Measurements from ENCODE around the gene SARM1. TPM values are rescaled to one million over a fixed set of nuclear protein-coding genes. Genes with fewer than 3 reads are reported as not detected.
"Not testable (repeated sequence)": the region's sequence is repeated elsewhere in the genome, so short reads cannot be mapped to it uniquely, and the experiment has no call there.

SARM1 gene
- total RNA-seq, 2 donors from 2014 or later: 24.4 to 26.1 TPM

DNA sequence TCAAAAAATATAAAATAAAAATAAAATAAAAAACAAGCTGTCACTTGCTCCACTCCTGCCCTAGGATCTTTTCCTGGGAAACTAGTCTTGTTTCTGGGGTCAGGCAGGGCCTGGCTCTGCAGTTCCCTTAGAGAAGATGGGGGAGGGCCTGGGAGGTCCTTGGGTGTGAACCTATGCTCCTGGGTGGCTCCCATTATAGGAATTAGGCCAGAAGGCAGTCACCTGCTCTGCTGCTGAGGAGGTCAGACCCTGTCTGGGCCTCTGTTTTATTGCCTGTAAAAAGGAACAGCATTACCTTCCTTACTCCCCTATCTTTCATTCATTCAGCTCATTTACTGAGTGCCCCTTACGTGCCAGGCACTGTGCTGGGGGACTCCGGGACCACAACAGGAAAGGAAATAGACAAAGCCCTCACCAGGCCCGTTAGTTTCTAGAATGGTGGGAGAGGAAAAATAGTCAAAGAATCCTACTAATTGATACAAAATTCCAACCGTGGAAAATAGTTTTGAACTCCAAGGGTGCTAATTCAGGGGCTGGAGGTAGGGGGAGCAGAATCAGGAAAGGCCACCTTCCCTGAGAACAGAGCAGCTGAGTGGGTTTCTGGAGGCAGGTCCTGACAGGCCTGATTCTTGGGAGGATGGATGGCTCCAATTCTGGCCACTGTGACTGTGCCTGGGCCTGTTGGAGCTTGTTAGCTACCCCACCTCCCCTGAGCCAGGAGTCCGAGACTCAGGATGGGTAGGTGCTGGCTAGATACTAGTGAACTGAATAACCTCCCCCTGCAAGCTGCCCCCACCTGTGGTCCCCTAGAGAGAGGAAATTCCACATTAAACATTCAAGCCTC is 35.9 kb downstream of the SARM1 start:
- Mint-ChIP-seq H3K4me1 (peaks cover 7% of the 10 kb centered on the region), H3K27me3 (peaks cover 28% of the 10 kb centered on the region), H3K27ac (no peak overlapping the region), H3K4me3 (peak overlapping the region; percentile 36), H3K36me3 (ENCODE audit: low read depth) (peaks cover 3% of the 10 kb centered on the region)
- ATAC-seq (no peak), DNase-seq (no peak)
- H3K9me3 ChIP-seq (ENCODE audit: control insufficient read depth, low read length, poor library complexity, severe bottlenecking): no peaks in the 10 kb centered on the region

DNA sequence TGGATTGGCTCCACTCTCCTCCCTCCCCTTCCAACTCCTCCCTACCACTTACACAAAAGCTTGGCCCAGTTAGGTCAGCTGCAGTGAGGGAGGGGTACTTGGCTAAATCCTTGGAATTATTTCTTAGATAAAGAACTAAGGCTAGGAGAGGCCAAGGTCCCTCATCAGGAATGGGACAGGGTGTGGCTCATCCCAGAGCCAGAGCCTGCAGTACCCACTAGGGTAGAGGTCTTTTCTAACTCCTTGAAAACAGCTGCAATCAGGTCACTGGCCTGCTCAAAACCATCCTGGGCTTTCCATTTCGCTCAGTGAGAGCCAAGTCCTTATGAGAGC is 36.4 kb downstream of the SARM1 start:
- Mint-ChIP-seq H3K36me3 (ENCODE audit: low read depth) (peaks cover 3% of the 10 kb centered on the region), H3K27ac (no peak overlapping the region), H3K27me3 (peaks cover 28% of the 10 kb centered on the region), H3K4me1 (peaks cover 5% of the 10 kb centered on the region), H3K4me3 (no peak overlapping the region)
- ATAC-seq (no peak), DNase-seq (no peak)
- H3K9me3 ChIP-seq (ENCODE audit: control insufficient read depth, low read length, poor library complexity, severe bottlenecking): no peaks in the 10 kb centered on the region

DNA sequence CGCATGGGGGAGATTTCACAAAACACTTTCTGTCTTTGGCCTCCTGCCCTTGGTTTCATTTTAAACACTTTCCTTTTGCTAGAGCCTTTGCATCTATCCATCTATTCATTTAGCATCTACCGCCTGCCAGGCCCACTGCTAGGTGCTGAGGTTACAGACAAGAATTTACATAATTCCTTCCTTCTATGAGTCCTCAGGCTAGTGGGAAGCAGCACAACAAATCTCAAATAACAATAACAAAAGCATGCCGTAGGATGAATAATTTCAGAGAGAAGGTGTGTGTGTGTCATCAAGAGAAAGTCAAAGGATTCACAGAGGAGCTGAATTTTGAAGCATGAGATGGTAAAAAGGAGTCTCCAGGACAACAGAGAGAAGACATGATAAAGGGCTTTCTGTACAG is 40.6 kb downstream of the SARM1 start:
- no peak for ATAC-seq
- Mint-ChIP-seq H3K4me3 (no peak overlapping the region), H3K36me3 (ENCODE audit: low read depth) (peaks cover 6% of the 10 kb centered on the region), H3K27me3 (peaks cover 50% of the 10 kb centered on the region), H3K4me1 (peaks cover 8% of the 10 kb centered on the region), H3K27ac (no peak overlapping the region)
- H3K9me3 ChIP-seq (ENCODE audit: control insufficient read depth, low read length, poor library complexity, severe bottlenecking): no peaks in the 10 kb centered on the region
- DNase-seq: no peak

DNA sequence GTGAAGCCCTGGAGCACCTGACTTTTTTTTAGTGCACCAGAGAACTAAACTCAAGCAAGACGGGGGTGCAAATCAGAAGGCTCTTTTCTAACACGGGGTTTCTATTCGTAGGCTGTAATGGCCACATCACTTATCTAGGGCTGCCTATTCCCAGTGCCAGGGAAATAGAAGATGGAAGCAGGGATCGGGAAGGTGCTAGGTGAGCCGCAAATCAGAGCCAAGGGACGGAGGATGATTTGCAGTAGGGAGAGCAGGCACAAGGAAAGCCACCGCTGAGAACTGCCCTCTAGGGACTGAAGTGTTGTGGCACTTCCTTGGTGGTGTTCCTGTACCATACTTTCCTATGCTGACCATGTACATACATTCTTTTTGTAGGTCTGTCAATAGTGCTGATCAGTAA is 42.3 kb downstream of the SARM1 start:
- H3K36me3 Mint-ChIP-seq (ENCODE audit: low read depth): peaks cover 3% of the 10 kb centered on the region
- no peaks in the 10 kb centered on the region for H3K9me3 ChIP-seq (ENCODE audit: control insufficient read depth, low read length, poor library complexity, severe bottlenecking)
- H3K27me3 Mint-ChIP-seq: peaks cover 45% of the 10 kb centered on the region
- ATAC-seq (no peak), DNase-seq (no peak)
- H3K27ac Mint-ChIP-seq: no peak overlapping the region
- H3K4me1 Mint-ChIP-seq: peaks cover 8% of the 10 kb centered on the region
- H3K4me3 Mint-ChIP-seq: no peak overlapping the region

DNA sequence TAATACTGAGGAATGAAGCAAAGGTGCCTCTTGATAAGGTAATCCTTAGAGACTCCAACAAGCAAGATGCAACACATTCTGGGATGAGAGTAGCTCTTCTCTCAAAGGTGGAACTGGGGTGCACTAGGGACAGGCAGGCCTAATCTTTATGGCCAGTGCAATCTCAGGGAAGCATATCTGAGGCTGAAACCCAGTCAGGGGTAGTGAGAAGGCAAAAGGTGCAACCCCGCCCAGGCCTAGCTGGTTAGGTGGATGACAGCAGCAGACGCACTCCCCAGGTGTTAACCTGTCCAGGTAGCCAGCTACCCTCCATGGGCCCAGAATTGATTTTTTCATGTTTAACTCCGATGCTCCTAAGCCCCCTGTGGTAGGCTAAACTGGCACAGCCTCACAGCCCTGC is 44.4 kb downstream of the SARM1 start:
- ATAC-seq (no peak), DNase-seq (no peak)
- no peak overlapping the region for H3K27ac Mint-ChIP-seq
- H3K9me3 ChIP-seq (ENCODE audit: control insufficient read depth, low read length, poor library complexity, severe bottlenecking): no peaks in the 10 kb centered on the region
- H3K4me3 Mint-ChIP-seq: no peak overlapping the region
- peaks cover 37% of the 10 kb centered on the region for H3K27me3 Mint-ChIP-seq
- H3K4me1 Mint-ChIP-seq: peaks cover 8% of the 10 kb centered on the region
- H3K36me3 Mint-ChIP-seq (ENCODE audit: low read depth): peaks cover 3% of the 10 kb centered on the region

DNA sequence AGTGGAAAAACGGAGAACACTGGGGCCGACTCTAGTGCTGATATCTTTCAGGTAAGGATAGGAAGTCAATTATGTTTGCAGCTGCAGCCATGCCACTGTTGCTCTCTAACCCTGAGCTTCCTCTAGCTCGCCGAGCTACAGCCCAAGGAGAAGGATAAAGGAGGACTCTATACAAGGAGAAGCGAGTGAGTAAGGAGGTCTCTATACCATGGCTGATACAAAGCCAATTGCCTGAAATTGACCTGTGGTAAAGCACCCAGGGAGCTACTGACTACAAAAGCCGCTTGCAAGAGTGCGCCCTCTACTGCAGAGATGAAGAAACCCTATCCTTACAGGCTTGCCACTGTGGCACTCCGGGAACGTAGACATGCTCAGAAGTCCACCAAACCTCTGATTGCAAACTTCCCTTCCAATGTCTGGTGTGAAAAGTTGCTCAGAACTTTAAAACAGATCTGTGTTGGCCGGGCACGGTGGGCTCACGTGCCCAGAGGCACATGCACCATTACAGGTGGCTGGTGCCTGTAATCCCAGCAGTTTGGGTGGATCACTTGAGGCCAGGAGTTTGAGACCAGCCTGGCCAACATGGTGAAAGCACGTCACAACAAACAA is 45.3 kb downstream of the SARM1 start:
- no peak overlapping the region for H3K27ac Mint-ChIP-seq
- peaks cover 3% of the 10 kb centered on the region for H3K36me3 Mint-ChIP-seq (ENCODE audit: low read depth)
- peaks cover 29% of the 10 kb centered on the region for H3K27me3 Mint-ChIP-seq
- peaks cover 8% of the 10 kb centered on the region for H3K4me1 Mint-ChIP-seq
- no peak overlapping the region for H3K4me3 Mint-ChIP-seq
- H3K9me3 ChIP-seq (ENCODE audit: control insufficient read depth, low read length, poor library complexity, severe bottlenecking): no peaks in the 10 kb centered on the region
- DNase-seq: peak in 1 of 3 donors; percentile 44
- peak; percentile 93 for ATAC-seq

DNA sequence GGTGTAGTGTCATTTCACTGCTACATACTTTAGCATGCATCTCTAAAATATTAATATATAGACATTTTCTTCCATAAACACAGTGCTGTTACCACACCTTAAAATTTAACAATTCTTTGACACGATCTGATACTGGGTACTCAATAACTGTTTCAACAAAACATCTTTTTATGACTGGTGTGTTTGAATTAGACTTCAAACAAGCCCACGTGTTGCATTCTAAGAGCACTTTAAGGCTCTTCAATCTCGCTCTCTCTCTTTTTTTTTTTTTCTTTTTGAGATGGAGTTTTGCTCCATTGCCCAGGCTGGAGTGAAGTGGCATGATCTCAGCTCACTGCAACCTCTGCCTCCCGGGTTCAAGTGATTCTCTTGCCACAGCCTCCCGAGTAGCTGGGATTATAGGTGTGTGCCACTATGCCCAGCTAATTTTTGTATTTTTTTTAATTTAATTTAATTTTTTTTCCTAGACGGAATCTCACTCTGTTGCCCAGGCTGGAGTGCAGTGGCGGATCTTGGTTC is 50.4 kb downstream of the SARM1 start:
- peak overlapping the region; percentile 36 for H3K4me3 Mint-ChIP-seq
- peaks cover 2% of the 10 kb centered on the region for H3K4me1 Mint-ChIP-seq
- ATAC-seq: no peak
- H3K36me3 Mint-ChIP-seq (ENCODE audit: low read depth): peaks cover 2% of the 10 kb centered on the region
- peaks cover 26% of the 10 kb centered on the region for H3K27me3 Mint-ChIP-seq
- no peak overlapping the region for H3K27ac Mint-ChIP-seq
- no peak for DNase-seq
- H3K9me3 ChIP-seq (ENCODE audit: control insufficient read depth, low read length, poor library complexity, severe bottlenecking): no peaks in the 10 kb centered on the region

DNA sequence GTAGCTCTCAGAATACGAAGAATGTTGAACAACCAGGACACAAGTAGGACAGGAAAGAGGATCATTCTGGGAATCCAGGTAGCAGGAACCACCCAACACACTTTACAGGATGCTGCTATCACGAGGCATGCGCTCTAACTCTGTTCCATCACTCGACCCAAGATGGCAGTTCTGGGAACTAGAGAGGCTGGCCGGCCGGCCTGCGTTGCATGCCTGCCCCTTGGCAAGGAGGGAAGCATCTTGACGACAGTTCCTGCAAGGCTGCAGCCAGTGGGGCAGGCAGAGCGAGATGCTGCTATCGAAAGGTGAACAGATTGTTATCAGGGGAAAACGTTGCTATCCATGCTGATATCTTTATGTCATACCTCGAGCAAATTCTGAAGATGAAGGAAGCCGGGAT is 53.7 kb downstream of the SARM1 start:
- no peaks in the 10 kb centered on the region for H3K4me1 Mint-ChIP-seq
- H3K9me3 ChIP-seq (ENCODE audit: control insufficient read depth, low read length, poor library complexity, severe bottlenecking): no peaks in the 10 kb centered on the region
- peaks cover 22% of the 10 kb centered on the region for H3K27me3 Mint-ChIP-seq
- ATAC-seq: no peak
- H3K36me3 Mint-ChIP-seq (ENCODE audit: low read depth): peaks cover 2% of the 10 kb centered on the region
- no peak for DNase-seq
- no peak overlapping the region for H3K4me3 Mint-ChIP-seq
- no peak overlapping the region for H3K27ac Mint-ChIP-seq

DNA sequence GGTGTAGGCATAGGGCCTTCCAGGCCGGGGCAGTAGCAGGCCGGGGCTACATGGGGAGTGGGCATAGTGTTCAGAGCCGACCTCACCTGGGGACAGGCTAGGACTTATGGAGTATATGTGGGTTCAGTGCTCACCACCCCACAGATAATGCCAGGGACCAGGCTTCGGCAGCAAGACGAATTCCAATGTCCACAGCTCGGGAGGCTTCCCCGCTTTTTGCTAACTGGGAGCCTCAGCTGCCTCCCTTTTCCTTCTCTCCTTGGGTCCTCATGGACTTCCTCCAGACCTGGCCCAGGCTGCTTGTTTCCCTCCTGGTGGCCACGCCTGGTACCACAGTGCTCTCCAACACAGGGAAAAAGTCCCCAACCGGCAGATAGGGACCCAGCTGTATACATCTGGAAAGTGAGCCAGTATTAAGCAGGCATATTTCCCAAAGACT is 54.6 kb downstream of the SARM1 start:
- ATAC-seq (no peak), DNase-seq (no peak)
- Mint-ChIP-seq H3K36me3 (ENCODE audit: low read depth) (peaks cover 2% of the 10 kb centered on the region), H3K27ac (no peak overlapping the region), H3K27me3 (peaks cover 29% of the 10 kb centered on the region), H3K4me3 (no peak overlapping the region), H3K4me1 (no peaks in the 10 kb centered on the region)
- no peaks in the 10 kb centered on the region for H3K9me3 ChIP-seq (ENCODE audit: control insufficient read depth, low read length, poor library complexity, severe bottlenecking)

DNA sequence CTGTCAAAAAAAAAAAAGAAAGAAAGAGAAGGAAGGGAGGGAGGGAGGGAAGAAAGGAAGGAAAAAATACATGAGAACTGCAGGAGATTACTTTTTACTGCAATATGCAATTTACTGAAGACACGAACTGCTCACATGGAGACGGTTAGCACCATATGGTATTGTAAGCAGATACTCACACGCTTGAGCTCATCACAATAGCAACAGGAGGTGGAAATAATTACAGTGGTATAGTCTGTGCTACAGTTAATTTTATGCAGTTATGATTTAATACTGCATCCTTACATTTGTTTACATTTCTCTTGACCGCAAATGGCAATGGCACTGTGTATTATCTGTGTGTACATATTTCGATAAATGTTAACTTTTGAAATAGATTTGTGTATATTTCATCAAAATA is 55.9 kb downstream of the SARM1 start:
- Mint-ChIP-seq H3K4me1 (no peaks in the 10 kb centered on the region), H3K36me3 (ENCODE audit: low read depth) (peaks cover 2% of the 10 kb centered on the region), H3K4me3 (no peak overlapping the region), H3K27ac (no peak overlapping the region), H3K27me3 (peaks cover 37% of the 10 kb centered on the region)
- no peak for ATAC-seq
- no peak for DNase-seq
- H3K9me3 ChIP-seq (ENCODE audit: control insufficient read depth, low read length, poor library complexity, severe bottlenecking): no peaks in the 10 kb centered on the region

DNA sequence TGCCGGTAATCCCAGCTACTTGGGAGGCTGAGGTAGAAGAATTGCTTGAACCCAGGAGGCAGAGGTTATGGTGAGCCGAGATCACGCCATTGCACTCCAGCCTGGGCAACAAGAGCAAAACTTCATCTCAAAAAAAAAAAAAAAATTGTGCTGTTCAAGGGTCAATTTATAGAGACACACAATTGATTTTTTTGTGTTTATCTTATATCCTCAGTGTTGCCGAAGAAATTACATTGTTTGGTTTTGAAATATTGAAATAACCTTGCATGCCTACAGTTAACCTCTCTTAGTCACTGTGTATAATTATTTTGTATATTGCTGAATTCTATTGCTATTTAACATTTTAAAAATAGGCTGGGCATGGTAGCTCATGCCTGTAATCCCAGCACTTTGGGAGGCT is 56.5 kb downstream of the SARM1 start:
- peaks cover 39% of the 10 kb centered on the region for H3K27me3 Mint-ChIP-seq
- not testable (repeated sequence) for H3K4me1 Mint-ChIP-seq; H3K27ac Mint-ChIP-seq; H3K4me3 Mint-ChIP-seq; H3K36me3 Mint-ChIP-seq (ENCODE audit: low read depth); DNase-seq; ATAC-seq; H3K9me3 ChIP-seq (ENCODE audit: control insufficient read depth, low read length, poor library complexity, severe bottlenecking)

DNA sequence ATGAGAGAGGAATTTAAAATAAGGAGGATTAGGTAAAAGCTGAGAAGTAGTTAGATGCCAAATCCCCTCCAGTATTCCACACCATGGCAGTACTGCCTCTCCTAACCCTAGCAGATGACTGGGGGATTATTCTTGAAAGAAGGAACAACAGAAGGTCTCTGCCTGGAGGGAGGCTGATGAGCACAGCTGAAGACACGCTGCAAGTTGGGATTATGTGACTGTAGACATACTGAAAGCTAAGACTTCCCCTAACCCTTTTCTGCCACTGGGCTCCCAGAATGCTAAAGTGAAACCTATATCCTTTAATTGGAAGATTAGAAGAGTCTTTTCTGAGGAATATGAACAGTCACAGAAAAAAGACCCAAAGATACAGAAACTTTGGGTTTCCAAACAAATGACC is 62.2 kb downstream of the SARM1 start:
- no peak for DNase-seq
- peaks cover 31% of the 10 kb centered on the region for H3K27me3 Mint-ChIP-seq
- H3K4me3 Mint-ChIP-seq: no peak overlapping the region

DNA sequence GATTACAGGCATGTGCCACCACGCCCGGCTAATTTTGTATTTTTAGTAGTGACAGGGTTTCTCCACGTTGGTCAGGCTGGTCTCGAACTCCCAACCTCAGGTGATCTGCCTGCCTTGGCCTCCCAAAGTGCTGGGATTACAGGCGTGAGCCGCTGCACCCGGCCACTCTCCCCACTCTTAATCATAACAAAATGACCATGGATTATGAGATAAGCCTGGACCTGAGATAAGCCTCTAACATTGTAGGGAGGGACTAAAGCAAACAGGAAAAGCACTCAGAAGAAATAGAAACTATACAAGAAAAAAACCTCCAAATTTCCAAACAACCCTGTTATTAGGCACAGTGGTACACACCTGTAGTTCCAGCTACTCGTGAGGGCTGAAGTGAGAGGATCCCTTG is 62.8 kb downstream of the SARM1 start:
- H3K4me3 Mint-ChIP-seq; H3K36me3 Mint-ChIP-seq (ENCODE audit: low read depth); DNase-seq; H3K4me1 Mint-ChIP-seq; ATAC-seq; H3K9me3 ChIP-seq (ENCODE audit: control insufficient read depth, low read length, poor library complexity, severe bottlenecking); H3K27ac Mint-ChIP-seq: not testable (repeated sequence)
- peaks cover 31% of the 10 kb centered on the region for H3K27me3 Mint-ChIP-seq

More for the DNA sequence above, 62.2 kb downstream of the SARM1 start:
- H3K27ac Mint-ChIP-seq: no peak overlapping the region
- no peaks in the 10 kb centered on the region for H3K36me3 Mint-ChIP-seq (ENCODE audit: low read depth)
- ATAC-seq: no peak
- no peaks in the 10 kb centered on the region for H3K9me3 ChIP-seq (ENCODE audit: control insufficient read depth, low read length, poor library complexity, severe bottlenecking)
- no peaks in the 10 kb centered on the region for H3K4me1 Mint-ChIP-seq
